CD4-positive, alpha-beta memory T cell (primary cell): Measurements from ENCODE around the gene RPP14. TPM values are rescaled to one million over a fixed set of nuclear protein-coding genes. Genes with fewer than 3 reads are reported as not detected.

Experiments
- CTCF ChIA-PET: fragments of 350-600 bp; sonication (Branson Sonifier 250); formaldehyde crosslinking; loops from one replicate; lab custom pipeline; 2021; ENCODE audit warnings: inconsistent platforms; ENCODE audit not compliant: partially characterized antibody; lab: Charles Lee
- POLR2A ChIA-PET: fragments of 350-600 bp; sonication (Branson Sonifier 250); formaldehyde crosslinking; loops from one replicate; lab custom pipeline; 2021; ENCODE audit not compliant: partially characterized antibody; lab: Charles Lee
- DNase-seq, 5 donors: peaks; one replicate each; pipeline versions ENCODE4 v3.0.0 to v3.0.0-alpha.2; 2020 to 2022; ENCODE audit warnings: mixed read lengths in 1 of 5
- H3K27ac ChIP-seq: one replicate; pipeline ENCODE4 v1.7.0; 2013; ENCODE audit warnings: low read depth, low read length
- H3K27me3 ChIP-seq: 2 replicates; pipeline ENCODE4 v1.7.0; 2013; ENCODE audit warnings: mild to moderate bottlenecking, low read length, moderate library complexity; ENCODE audit not compliant: insufficient read depth
- H3K36me3 ChIP-seq: 2 replicates; pipeline ENCODE4 v1.7.0; 2013; ENCODE audit warnings: mild to moderate bottlenecking, low read length, moderate library complexity; ENCODE audit not compliant: insufficient read depth
- H3K4me1 ChIP-seq: 2 replicates; pipeline ENCODE4 v1.7.0; 2013; ENCODE audit warnings: mild to moderate bottlenecking, low read length, moderate library complexity; ENCODE audit not compliant: insufficient read depth
- H3K4me3 ChIP-seq, 2 donors: one replicate each; pipeline ENCODE4 v1.7.0; 2013; ENCODE audit warnings: low read length in 2 of 2, mild to moderate bottlenecking in 1 of 2
- H3K9me3 ChIP-seq, 2 donors: one replicate each; pipeline ENCODE4 v1.7.0; 2013; ENCODE audit warnings: low read length in 2 of 2, control low read depth in 1 of 2; ENCODE audit not compliant: control insufficient read depth in 1 of 2
- H3K27ac Mint-ChIP-seq, 7 donors: one replicate each; pipeline ENCODE4 v1.8.0; 2020 to 2021; ENCODE audit warnings: mixed read lengths in 7 of 7, mild to moderate bottlenecking in 6 of 7, inconsistent platforms in 3 of 7, moderate library complexity in 3 of 7
- H3K27me3 Mint-ChIP-seq, 2 donors: one replicate each; pipeline ENCODE4 v1.8.0; 2020 to 2021; ENCODE audit warnings: mixed read lengths in 2 of 2
- H3K36me3 Mint-ChIP-seq, 2 donors: one replicate each; pipeline ENCODE4 v1.8.0; 2020 to 2021; ENCODE audit warnings: mixed read lengths in 2 of 2, inconsistent platforms in 1 of 2, mild to moderate bottlenecking in 1 of 2
- H3K4me1 Mint-ChIP-seq, 4 donors: one replicate each; pipeline ENCODE4 v1.8.0; 2020 to 2021; ENCODE audit warnings: mixed read lengths in 4 of 4, mild to moderate bottlenecking in 1 of 4
- H3K4me3 Mint-ChIP-seq, 8 donors: one replicate each; pipeline ENCODE4 v1.8.0; 2020 to 2021; ENCODE audit warnings: mixed read lengths in 8 of 8, mild to moderate bottlenecking in 7 of 8, moderate library complexity in 6 of 8, inconsistent platforms in 3 of 8
- H3K9me3 Mint-ChIP-seq, 8 donors: one replicate each; pipeline ENCODE4 v1.8.0; 2020 to 2021; ENCODE audit warnings: mixed read lengths in 8 of 8, mild to moderate bottlenecking in 5 of 8, inconsistent platforms in 3 of 8, moderate library complexity in 1 of 8
- intact Hi-C: fragments of 100-400 bp; cut with micrococcal nuclease; formaldehyde crosslinking; loops from one replicate; pipeline ENCODE4 v1.15.1; 2023
- polyA plus RNA-seq, 2 donors: library from polyadenylated mRNA; unstranded; fragments of 300-500 nt; fragmentation: Illumina TruSeq; gene quantifications; one replicate each; pipeline ENCODE4 v1.2.3, GENCODE V29; 2021
- total RNA-seq, 2 experiments: library from RNA; stranded (reverse); gene quantifications; one replicate each; pipeline ENCODE4 v1.2.3, GENCODE V29; 2021

Gene RPP14
- total RNA-seq (10 to 100 TPM; 15.1 to 15.4 TPM), polyA plus RNA-seq (1 to 10 TPM; 6.1 to 6.3 TPM)

DNA sequence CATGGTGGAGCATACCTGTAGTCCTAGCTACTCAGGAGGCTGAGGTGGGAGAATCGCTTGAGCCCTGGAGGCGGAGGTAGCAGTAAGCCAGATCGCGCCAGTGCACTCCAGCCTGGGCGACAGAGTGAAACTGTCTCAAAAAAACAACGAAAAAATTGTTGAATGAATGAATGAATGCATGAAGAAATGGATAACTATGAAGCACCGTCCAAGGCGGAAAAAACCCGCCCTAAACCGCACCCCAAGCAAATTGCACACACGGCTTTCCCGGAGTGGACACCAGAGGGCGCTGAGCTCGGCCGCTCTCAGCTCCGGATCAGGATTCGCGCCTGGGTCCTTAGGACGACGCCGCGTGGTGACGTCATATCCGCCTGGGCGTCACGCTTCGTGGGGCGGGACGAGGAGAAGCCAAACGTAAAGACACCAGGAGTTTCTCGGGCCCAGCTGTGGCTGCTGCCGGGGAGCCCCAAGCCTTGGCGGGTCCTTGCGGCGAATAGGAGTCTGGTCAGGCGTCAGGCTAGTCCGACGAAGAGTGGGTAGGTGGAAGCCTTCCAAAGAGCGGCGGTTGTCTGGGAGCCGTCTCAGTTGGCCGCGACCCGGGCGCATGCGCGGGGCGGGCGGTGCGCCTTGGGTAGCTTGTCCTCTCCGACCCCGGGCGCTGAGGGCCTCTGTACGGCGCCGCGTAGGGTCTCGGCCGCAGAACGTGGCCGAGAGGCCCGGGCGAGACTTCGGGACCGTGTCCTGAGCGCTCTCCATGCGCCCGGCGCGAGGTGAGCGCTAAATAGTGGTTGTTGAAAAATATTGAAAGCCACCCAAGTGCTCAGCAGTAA, at the start of gene RPP14, which contains the start of gene HTD2:
Gene RPP14 (plus strand): TSS at position 364 of the 830 bp plus-strand sequence. CDS start 4,085 bp downstream, outside the sequence.
Gene HTD2 (plus strand): TSS at position 639 of the 830 bp plus-strand sequence. CDS start 11,094 bp downstream, outside the sequence.
- peak within 1 kb of the TSS; percentile 96 to 100 (median 98) for H3K4me3 Mint-ChIP-seq

DNA sequence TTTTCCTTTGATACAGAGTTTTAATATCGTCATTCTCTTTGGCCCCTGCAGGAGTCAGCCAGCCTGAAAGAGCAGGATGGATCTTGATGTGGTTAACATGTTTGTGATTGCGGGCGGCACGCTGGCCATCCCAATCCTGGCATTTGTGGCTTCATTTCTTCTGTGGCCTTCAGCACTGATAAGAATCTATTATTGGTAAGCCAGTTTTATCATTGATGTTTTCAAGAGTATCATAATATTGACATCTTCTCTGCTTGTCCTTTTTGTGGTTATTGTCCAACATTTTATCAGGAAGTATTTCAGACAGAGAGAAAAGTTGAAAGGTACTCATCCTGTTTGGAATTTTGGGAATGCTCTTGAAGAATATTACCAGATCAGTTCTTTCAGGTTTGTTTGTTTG, 49.5 kb upstream of the RPP14 start:
- Histone ChIP-seq H3K36me3 (no peaks in the 10 kb centered on the region), H3K27me3 (no peaks in the 10 kb centered on the region), H3K4me1 (no peaks in the 10 kb centered on the region), H3K9me3 (no peaks in the 10 kb centered on the region), H3K27ac (no peak overlapping the region), H3K4me3 (no peak overlapping the region)
- Mint-ChIP-seq H3K4me3 (no peak overlapping the region), H3K4me1 (peaks cover 0 to 4% (median 0%) of the 10 kb centered on the region in 4 donors), H3K36me3 (peaks cover 15 to 28% of the 10 kb centered on the region in 2 donors), H3K9me3 (peaks cover 0 to 2% (median 0%) of the 10 kb centered on the region in 8 donors), H3K27ac (no peak overlapping the region), H3K27me3 (no peaks in the 10 kb centered on the region)
- ChIA-PET CTCF (no interaction called here), POLR2A (no interaction called here)
- intact Hi-C loops: no loop called here
- no peak for DNase-seq

More for the DNA sequence above, at the start of gene RPP14, which contains the start of gene HTD2:
- ChIA-PET POLR2A (interaction anchor here (0.6 to 4.0 kb wide), 24 partner anchors 10 to 1078 kb away, joined by 3 to 40 read pairs (median 4); partner anchors contain the start of genes ABHD6, APPL1, ARF4 and FLNB), CTCF (interaction anchor here (0.6 to 5.9 kb wide), 51 partner anchors 10 to 1424 kb away, joined by 3 to 89 read pairs (median 5); partner anchors contain the start of genes ABHD6, FLNB, KCTD6 and PDHB)
- Mint-ChIP-seq H3K9me3 (peaks cover 0 to 9% (median 5%) of the 10 kb centered on the region in 8 donors), H3K27ac (peak within 1 kb of the TSS; percentile 96 to 100 (median 100)), H3K36me3 (peaks cover 7 to 26% of the 10 kb centered on the region in 2 donors), H3K4me1 (peaks cover 23 to 37% (median 30%) of the 10 kb centered on the region in 4 donors), H3K27me3 (peaks cover 3 to 8% of the 10 kb centered on the region in 2 donors)
- Histone ChIP-seq H3K27me3 (no peaks in the 10 kb centered on the region), H3K4me1 (peaks cover 27% of the 10 kb centered on the region), H3K9me3 (no peaks in the 10 kb centered on the region), H3K4me3 (peak within 1 kb of the TSS; percentile 79 to 80), H3K27ac (peak within 1 kb of the TSS; percentile 93), H3K36me3 (peaks cover 1% of the 10 kb centered on the region)
- DNase-seq: peak; percentile 97 to 99 (median 98)
- intact Hi-C loops: loop anchor here (1.0 to 5.0 kb wide), 10 partner anchors 15 to 1624 kb away; partner anchors contain the start of genes ABHD6, FLNB, KCTD6 and PDHB

DNA sequence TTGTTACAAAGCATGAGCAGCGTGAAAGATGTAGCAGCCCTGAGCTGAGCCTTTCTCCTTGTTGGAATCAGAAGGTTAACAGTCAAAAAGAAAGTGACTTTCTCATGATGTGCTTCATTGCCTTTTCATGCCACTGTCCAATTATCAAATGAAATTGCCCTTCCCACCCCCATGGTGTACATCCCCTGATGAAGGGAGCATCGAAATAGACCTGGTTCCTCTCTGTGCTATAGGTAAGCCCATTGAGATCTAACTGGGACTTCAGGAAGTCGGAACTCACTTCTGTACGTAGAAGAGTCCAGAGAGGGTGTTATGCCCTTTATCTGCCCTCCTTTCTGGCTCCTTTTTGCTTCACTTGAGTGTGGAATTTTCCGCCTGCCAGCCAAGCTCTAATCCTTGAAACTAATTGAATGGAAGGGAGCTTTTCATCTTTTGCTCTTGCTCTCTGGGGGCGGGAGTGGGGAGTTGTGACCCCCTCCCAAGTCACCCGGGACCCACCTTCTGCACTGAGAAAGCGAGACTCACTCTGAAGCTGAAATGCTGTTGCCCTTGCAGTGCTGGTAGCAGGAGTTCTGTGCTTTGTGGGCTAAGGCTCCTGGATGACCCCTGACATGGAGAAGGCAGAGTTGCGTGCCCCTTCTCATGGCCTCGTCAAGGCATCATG, 47.5 kb upstream of the RPP14 start:
- Mint-ChIP-seq H3K4me1 (peaks cover 0 to 4% (median 0%) of the 10 kb centered on the region in 4 donors), H3K9me3 (peaks cover 0 to 2% (median 0%) of the 10 kb centered on the region in 8 donors), H3K4me3 (no peak overlapping the region), H3K27ac (peak overlapping the region in 1 of 7 donors; percentile 12), H3K27me3 (no peaks in the 10 kb centered on the region), H3K36me3 (peaks cover 17 to 31% of the 10 kb centered on the region in 2 donors)
- ChIA-PET POLR2A (interaction anchor here (1.0 kb wide), 1 partner anchor 20 kb away, joined by 5 read pairs; no protein-coding TSS in a partner anchor), CTCF (no interaction called here)
- Histone ChIP-seq H3K9me3 (no peaks in the 10 kb centered on the region), H3K36me3 (no peaks in the 10 kb centered on the region), H3K27ac (no peak overlapping the region), H3K27me3 (no peaks in the 10 kb centered on the region), H3K4me3 (no peak overlapping the region), H3K4me1 (no peaks in the 10 kb centered on the region)
- intact Hi-C loops: no loop called here
- DNase-seq: no peak

DNA sequence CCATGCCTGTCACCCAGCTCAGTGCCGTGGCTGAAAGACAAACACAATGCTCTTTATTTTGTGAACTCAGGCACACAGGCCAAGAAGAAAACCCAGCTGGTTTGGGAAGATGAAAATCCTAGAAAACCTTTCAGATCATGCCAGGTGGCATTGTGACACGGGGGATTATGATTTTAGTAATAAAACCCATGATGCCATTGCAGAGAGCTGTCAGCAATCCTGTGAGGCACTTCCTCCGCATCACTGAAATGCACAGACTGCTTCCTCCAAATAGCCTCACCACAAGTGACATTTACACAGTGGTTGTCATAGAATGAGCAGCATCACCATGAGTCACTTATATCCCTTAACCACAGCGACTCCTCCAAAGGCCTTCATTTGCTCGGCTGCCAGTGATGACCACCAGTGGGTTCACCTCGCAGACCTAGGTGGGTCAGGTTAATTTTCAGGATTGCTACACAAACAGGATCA, 45.7 kb upstream of the RPP14 start:
- intact Hi-C loops: no loop called here
- H3K36me3 ChIP-seq: no peaks in the 10 kb centered on the region
- no peaks in the 10 kb centered on the region for H3K27me3 ChIP-seq
- peaks cover 17 to 31% of the 10 kb centered on the region in 2 donors for H3K36me3 Mint-ChIP-seq
- no peak overlapping the region for H3K27ac ChIP-seq
- no peaks in the 10 kb centered on the region for H3K4me1 ChIP-seq
- no peak for DNase-seq
- POLR2A ChIA-PET: no interaction called here
- peaks cover 0 to 2% (median 0%) of the 10 kb centered on the region in 8 donors for H3K9me3 Mint-ChIP-seq
- H3K4me3 Mint-ChIP-seq: no peak overlapping the region
- peaks cover 0 to 4% (median 0%) of the 10 kb centered on the region in 4 donors for H3K4me1 Mint-ChIP-seq
- no peaks in the 10 kb centered on the region for H3K27me3 Mint-ChIP-seq
- CTCF ChIA-PET: no interaction called here
- no peak overlapping the region for H3K27ac Mint-ChIP-seq
- no peaks in the 10 kb centered on the region for H3K9me3 ChIP-seq
- H3K4me3 ChIP-seq: no peak overlapping the region

DNA sequence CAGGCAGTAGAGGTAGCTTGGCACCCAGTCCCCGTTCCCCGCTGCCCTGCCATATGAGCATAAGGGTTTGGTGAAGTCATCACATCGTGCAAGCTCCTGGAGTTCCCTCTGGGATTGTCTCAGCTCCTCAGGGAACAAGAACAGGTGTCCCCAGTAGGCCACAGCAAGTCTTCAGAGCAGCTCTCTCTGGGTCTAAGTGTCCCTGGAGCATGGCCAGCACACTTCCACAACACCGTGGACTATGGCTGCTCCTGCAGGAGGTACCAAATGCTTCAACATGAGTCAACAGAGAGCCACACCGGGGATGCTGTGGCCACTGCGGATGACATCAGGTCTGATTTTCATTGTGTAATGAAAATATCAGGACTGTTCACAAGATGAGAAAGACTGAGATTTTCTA, 45.3 kb upstream of the RPP14 start:
- H3K27me3 ChIP-seq: no peaks in the 10 kb centered on the region
- no peak for DNase-seq
- H3K27ac Mint-ChIP-seq: no peak overlapping the region
- ChIA-PET CTCF (no interaction called here), POLR2A (no interaction called here)
- no peaks in the 10 kb centered on the region for H3K9me3 ChIP-seq
- no peaks in the 10 kb centered on the region for H3K27me3 Mint-ChIP-seq
- intact Hi-C loops: no loop called here
- no peak overlapping the region for H3K4me3 Mint-ChIP-seq
- no peak overlapping the region for H3K4me3 ChIP-seq
- H3K9me3 Mint-ChIP-seq: peaks cover 0 to 2% (median 0%) of the 10 kb centered on the region in 8 donors
- H3K4me1 Mint-ChIP-seq: peaks cover 0 to 4% (median 0%) of the 10 kb centered on the region in 4 donors
- H3K27ac ChIP-seq: no peak overlapping the region
- no peaks in the 10 kb centered on the region for H3K36me3 ChIP-seq
- H3K4me1 ChIP-seq: no peaks in the 10 kb centered on the region
- peaks cover 17 to 34% of the 10 kb centered on the region in 2 donors for H3K36me3 Mint-ChIP-seq

DNA sequence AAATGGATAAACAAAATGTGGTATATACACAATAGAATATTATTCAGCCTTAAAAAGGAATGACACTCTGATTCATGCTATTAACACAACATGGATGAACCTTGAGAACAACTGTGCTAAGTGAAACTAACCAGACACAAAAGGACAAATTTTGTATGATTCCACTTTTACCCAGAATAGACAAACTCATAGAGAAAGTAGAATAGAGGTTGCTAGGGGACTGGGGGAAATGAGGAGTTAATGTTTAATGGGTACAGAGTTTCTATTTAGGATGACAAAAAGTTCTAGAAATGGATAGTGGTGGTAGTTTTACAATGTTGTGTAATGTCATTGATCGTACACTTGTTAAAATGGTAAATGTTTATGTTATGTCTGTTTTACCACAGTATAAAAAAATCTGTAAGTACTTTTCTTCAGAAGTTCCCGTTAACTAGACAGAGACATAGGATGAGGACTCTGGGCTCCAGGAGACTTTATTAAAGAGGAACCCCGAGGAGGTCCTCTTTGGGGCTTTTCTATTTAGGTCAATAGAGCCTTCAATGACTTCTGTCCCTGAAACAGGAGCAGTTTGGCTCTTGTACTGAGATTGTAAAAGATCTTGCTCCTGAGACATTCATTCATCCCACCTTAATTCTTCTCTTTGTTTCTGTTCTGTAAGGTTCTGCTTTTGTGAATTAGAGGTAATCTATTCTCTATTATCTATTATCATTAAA, 43.9 kb upstream of the RPP14 start:
- ChIA-PET CTCF (no interaction called here), POLR2A (no interaction called here)
- Mint-ChIP-seq H3K4me1 (peaks cover 0 to 2% (median 0%) of the 10 kb centered on the region in 4 donors), H3K27me3 (no peaks in the 10 kb centered on the region), H3K4me3 (no peak overlapping the region), H3K36me3 (peaks cover 17 to 29% of the 10 kb centered on the region in 2 donors), H3K9me3 (peaks cover 0 to 2% (median 0%) of the 10 kb centered on the region in 8 donors), H3K27ac (no peak overlapping the region)
- H3K9me3 ChIP-seq: no peaks in the 10 kb centered on the region
- H3K4me1 ChIP-seq: no peaks in the 10 kb centered on the region
- H3K36me3 ChIP-seq: no peaks in the 10 kb centered on the region
- H3K4me3 ChIP-seq: no peak overlapping the region
- intact Hi-C loops: no loop called here
- no peaks in the 10 kb centered on the region for H3K27me3 ChIP-seq
- no peak overlapping the region for H3K27ac ChIP-seq
- no peak for DNase-seq
